Measurements from ENCODE around the gene GATA6.
"Not testable (repeated sequence)": the region's sequence is repeated elsewhere in the genome, so short reads cannot be mapped to it uniquely, and the experiment has no call there.

The GATA6 gene

GRCh38 chr18:22211657-22212056, 42.3 kb downstream of the GATA6 start:
- no peak for DNase-seq

- no peak for DNase-seq
Measured at GRCh38 chr18:22213333-22213973, 44.1 kb downstream of the GATA6 start.

GRCh38 chr18:22214731-22215528, 45.5 kb downstream of the GATA6 start:
- no peak for DNase-seq

GRCh38 chr18:22218835-22219234, 49.4 kb downstream of the GATA6 start:
- DNase-seq = no peak

GRCh38 chr18:22219568-22220355, 50.4 kb downstream of the GATA6 start:
- no peak for DNase-seq

GRCh38 chr18:22220585-22220984, 51.2 kb downstream of the GATA6 start:
- DNase-seq = not testable (repeated sequence)

GRCh38 chr18:22221350-22221749, 52.0 kb downstream of the GATA6 start:
- no peak for DNase-seq

- no peak for DNase-seq
Measured at GRCh38 chr18:22223254-22223964, 54.0 kb downstream of the GATA6 start.

GRCh38 chr18:22223965-22224322, 54.6 kb downstream of the GATA6 start:
- no peak for DNase-seq

- no peak for DNase-seq
Measured at GRCh38 chr18:22224339-22224738, 55.0 kb downstream of the GATA6 start.

GRCh38 chr18:22226801-22227200, 57.4 kb downstream of the GATA6 start:
- DNase-seq = no peak

- DNase-seq = no peak
Measured at GRCh38 chr18:22228976-22229375, 59.6 kb downstream of the GATA6 start.

- DNase-seq = no peak
Measured at GRCh38 chr18:22229456-22230124, 60.2 kb downstream of the GATA6 start.

GRCh38 chr18:22230471-22230945, 61.1 kb downstream of the GATA6 start:
- DNase-seq = no peak

- DNase-seq = no peak
Measured at GRCh38 chr18:22233266-22233665, 63.9 kb downstream of the GATA6 start.

GRCh38 chr18:22238036-22238435, 68.6 kb downstream of the GATA6 start:
- no peak for DNase-seq

- DNase-seq = no peak
Measured at GRCh38 chr18:22238681-22239080, 69.3 kb downstream of the GATA6 start.

GRCh38 chr18:22241921-22242361, 72.6 kb downstream of the GATA6 start:
- DNase-seq = no peak

GRCh38 chr18:22243513-22243912, 74.1 kb downstream of the GATA6 start:
- DNase-seq = no peak

GRCh38 chr18:22250026-22250425, 80.6 kb downstream of the GATA6 start:
- no peak for DNase-seq

- DNase-seq = no peak
Measured at GRCh38 chr18:22250591-22250996, 81.2 kb downstream of the GATA6 start.

Data from activated CD4-positive, alpha-beta T cell treated with anti-CD3 and anti-CD28 coated beads, Interleukin-2, amount 50 U/mL, for 16 hours (primary cell).